ENCODE results near the gene PDHX.

Gene PDHX

GRCh38 chr11:34926831-34927132, 10.4 kb downstream of the PDHX start:
- H3K36me3 Mint-ChIP-seq: peaks cover 6% of the 10 kb centered on the region
- ATAC-seq: no peak

GRCh38 chr11:34928268-34928959, 12.0 kb downstream of the PDHX start:
- Mint-ChIP-seq H3K4me3 (no peak overlapping the region), H3K9me3 (no peaks in the 10 kb centered on the region), H3K36me3 (peaks cover 21% of the 10 kb centered on the region), H3K27me3 (no peaks in the 10 kb centered on the region), H3K4me1 (peaks cover 28% of the 10 kb centered on the region), H3K27ac (no peak overlapping the region)
- no peak for ATAC-seq

More at GRCh38 chr11:34926831-34927132, 10.4 kb downstream of the PDHX start:
- peaks cover 28% of the 10 kb centered on the region for H3K4me1 Mint-ChIP-seq
- H3K9me3 Mint-ChIP-seq: no peaks in the 10 kb centered on the region
- H3K27ac Mint-ChIP-seq: no peak overlapping the region
- H3K27me3 Mint-ChIP-seq: no peaks in the 10 kb centered on the region
- H3K4me3 Mint-ChIP-seq: no peak overlapping the region

- Mint-ChIP-seq H3K9me3 (no peaks in the 10 kb centered on the region), H3K36me3 (peaks cover 24% of the 10 kb centered on the region), H3K27me3 (no peaks in the 10 kb centered on the region), H3K4me1 (peaks cover 28% of the 10 kb centered on the region), H3K27ac (no peak overlapping the region), H3K4me3 (no peak overlapping the region)
- ATAC-seq: no peak
Observed at GRCh38 chr11:34928960-34929680, 12.7 kb downstream of the PDHX start.

GRCh38 chr11:34929794-34930763, 13.7 kb downstream of the PDHX start:
- Mint-ChIP-seq H3K4me3 (no peak overlapping the region), H3K27me3 (no peaks in the 10 kb centered on the region), H3K9me3 (no peaks in the 10 kb centered on the region), H3K4me1 (peaks cover 18% of the 10 kb centered on the region), H3K36me3 (peaks cover 27% of the 10 kb centered on the region), H3K27ac (no peak overlapping the region)
- ATAC-seq: no peak

GRCh38 chr11:34936945-34937629, 20.7 kb downstream of the PDHX start:
- no peak for ATAC-seq
- Mint-ChIP-seq H3K27ac (no peak overlapping the region), H3K4me3 (no peak overlapping the region), H3K36me3 (peaks cover 52% of the 10 kb centered on the region), H3K9me3 (no peaks in the 10 kb centered on the region), H3K4me1 (peaks cover 29% of the 10 kb centered on the region), H3K27me3 (no peaks in the 10 kb centered on the region)

GRCh38 chr11:34938611-34939010, 22.2 kb downstream of the PDHX start:
- no peak for ATAC-seq
- Mint-ChIP-seq H3K27me3 (no peaks in the 10 kb centered on the region), H3K27ac (no peak overlapping the region), H3K4me1 (peaks cover 29% of the 10 kb centered on the region), H3K4me3 (no peak overlapping the region), H3K9me3 (no peaks in the 10 kb centered on the region), H3K36me3 (peaks cover 42% of the 10 kb centered on the region)

GRCh38 chr11:34940026-34940677, 23.7 kb downstream of the PDHX start:
- Mint-ChIP-seq H3K36me3 (peaks cover 48% of the 10 kb centered on the region), H3K9me3 (peaks cover 3% of the 10 kb centered on the region), H3K27me3 (no peaks in the 10 kb centered on the region), H3K4me3 (no peak overlapping the region), H3K4me1 (peaks cover 29% of the 10 kb centered on the region), H3K27ac (no peak overlapping the region)
- ATAC-seq: no peak

GRCh38 chr11:34941688-34942087, 25.3 kb downstream of the PDHX start:
- ATAC-seq: no peak
- H3K9me3 Mint-ChIP-seq: peaks cover 3% of the 10 kb centered on the region
- no peak overlapping the region for H3K27ac Mint-ChIP-seq

GRCh38 chr11:34944692-34945091, 28.3 kb downstream of the PDHX start:
- H3K36me3 Mint-ChIP-seq: peaks cover 54% of the 10 kb centered on the region
- no peak overlapping the region for H3K4me3 Mint-ChIP-seq

More at GRCh38 chr11:34941688-34942087, 25.3 kb downstream of the PDHX start:
- Mint-ChIP-seq H3K4me3 (no peak overlapping the region), H3K27me3 (no peaks in the 10 kb centered on the region), H3K36me3 (peaks cover 51% of the 10 kb centered on the region), H3K4me1 (peaks cover 27% of the 10 kb centered on the region)

GRCh38 chr11:34948696-34949095, 32.3 kb downstream of the PDHX start:
- H3K9me3 Mint-ChIP-seq: peaks cover 3% of the 10 kb centered on the region
- no peak for ATAC-seq
- H3K36me3 Mint-ChIP-seq: peaks cover 43% of the 10 kb centered on the region
- H3K4me3 Mint-ChIP-seq: no peak overlapping the region
- H3K27ac Mint-ChIP-seq: no peak overlapping the region
- peaks cover 9% of the 10 kb centered on the region for H3K4me1 Mint-ChIP-seq
- H3K27me3 Mint-ChIP-seq: no peaks in the 10 kb centered on the region

More at GRCh38 chr11:34944692-34945091, 28.3 kb downstream of the PDHX start:
- ATAC-seq: no peak
- Mint-ChIP-seq H3K4me1 (peaks cover 20% of the 10 kb centered on the region), H3K27ac (no peak overlapping the region), H3K9me3 (peaks cover 3% of the 10 kb centered on the region), H3K27me3 (no peaks in the 10 kb centered on the region)

- Mint-ChIP-seq H3K4me3 (no peak overlapping the region), H3K36me3 (peaks cover 17% of the 10 kb centered on the region), H3K27ac (no peak overlapping the region), H3K27me3 (no peaks in the 10 kb centered on the region), H3K9me3 (no peaks in the 10 kb centered on the region), H3K4me1 (no peaks in the 10 kb centered on the region)
- no peak for ATAC-seq
Observed at GRCh38 chr11:34953955-34954354, 37.5 kb downstream of the PDHX start.

- Mint-ChIP-seq H3K27me3 (no peaks in the 10 kb centered on the region), H3K4me3 (no peak overlapping the region), H3K27ac (no peak overlapping the region), H3K4me1 (peaks cover 7% of the 10 kb centered on the region), H3K9me3 (no peaks in the 10 kb centered on the region), H3K36me3 (peaks cover 28% of the 10 kb centered on the region)
- no peak for ATAC-seq
Observed at GRCh38 chr11:34957206-34957605, 40.8 kb downstream of the PDHX start.

GRCh38 chr11:34957606-34958005, 41.2 kb downstream of the PDHX start:
- Mint-ChIP-seq H3K9me3 (no peaks in the 10 kb centered on the region), H3K36me3 (peaks cover 32% of the 10 kb centered on the region), H3K27ac (no peak overlapping the region), H3K4me3 (no peak overlapping the region), H3K4me1 (peaks cover 7% of the 10 kb centered on the region), H3K27me3 (no peaks in the 10 kb centered on the region)
- ATAC-seq: no peak

- Mint-ChIP-seq H3K4me3 (no peak overlapping the region), H3K36me3 (peaks cover 32% of the 10 kb centered on the region), H3K9me3 (no peaks in the 10 kb centered on the region), H3K27ac (no peak overlapping the region), H3K27me3 (no peaks in the 10 kb centered on the region), H3K4me1 (peaks cover 7% of the 10 kb centered on the region)
- no peak for ATAC-seq
Observed at GRCh38 chr11:34959770-34960169, 43.4 kb downstream of the PDHX start.

All from stimulated activated memory B cell treated with anti-CD40 and anti-IgM and Interleukin-4, amounts not matched to agents 10 μg/mL and 1 μg/mL and 100 μg/mL, for 72 hours (primary cell).